Gastroesophageal sphincter (tissue), 4 donors: ENCODE results near the gene LRRC36. TPM values are rescaled to one million over a fixed set of nuclear protein-coding genes. Genes with fewer than 3 reads are reported as not detected.

Experiments
- ATAC-seq: fragments of 150-250 bp; one replicate; pipeline ENCODE4 v1.9.1; 2016; ENCODE audit warnings: mild to moderate bottlenecking, moderate library complexity
- H3K27ac ChIP-seq, 4 donors: fragments of 200-600 bp; sonication (generic) in 3 of 4; 1 replicate in 3 of 4; 2 replicates in 1 of 4; pipeline ENCODE4 v1.5.1; 2016 to 2019
- H3K27me3 ChIP-seq: fragments of 200-600 bp; sonication (generic); one replicate; pipeline ENCODE4 v1.5.1; 2019
- H3K36me3 ChIP-seq, 2 donors: fragments of 200-600 bp; sonication (generic); one replicate each; pipeline ENCODE4 v1.5.1; 2019; ENCODE audit warnings: control low read depth in 1 of 2
- H3K4me1 ChIP-seq, 3 donors: fragments of 200-600 bp; sonication (generic); 1 replicate in 2 of 3; 2 replicates in 1 of 3; pipeline ENCODE4 v1.5.1; 2016 to 2019; ENCODE audit warnings: control low read depth in 2 of 3
- H3K4me3 ChIP-seq, 2 donors: fragments of 200-600 bp; sonication (generic); one replicate each; pipeline ENCODE4 v1.5.1; 2019; ENCODE audit warnings: mild to moderate bottlenecking in 1 of 2, moderate library complexity in 1 of 2
- H3K9me3 ChIP-seq, 3 donors: fragments of 200-600 bp; sonication (generic); one replicate each; pipeline ENCODE4 v1.5.1; 2017 to 2019; ENCODE audit warnings: control low read depth in 2 of 3
- EP300 ChIP-seq: sonication (generic); formaldehyde crosslinking; IDR thresholded peaks from one replicate; pipeline ENCODE4 v1.6.1; 2017; ENCODE audit warnings: antibody characterized with exemption, mild to moderate bottlenecking
- POLR2A ChIP-seq, 2 donors: fragments of 450-650 bp; IDR thresholded peaks; one replicate each; pipeline ENCODE4 v1.6.1; 2017; ENCODE audit warnings: antibody characterized with exemption in 2 of 2, mild to moderate bottlenecking in 2 of 2, moderate library complexity in 1 of 2
- POLR2AphosphoS5 ChIP-seq: sonication (generic); formaldehyde crosslinking; IDR thresholded peaks from one replicate; pipeline ENCODE4 v1.6.1; 2017; ENCODE audit warnings: antibody characterized with exemption
- WGBS, 2 donors: methylation state at CpG; one replicate each; pipeline ENCODE4 v1.1.5; 2018; ENCODE audit warnings: low coverage in 1 of 2; 5-methylcytosine and 5-hydroxymethylcytosine counted together
- total RNA-seq, 4 donors: library from RNA; depleted of rRNA; stranded (reverse); fragments of >200 nt; gene quantifications; one replicate each; pipeline ENCODE4 v1.1.0, GENCODE V29; 2016
- TF ChIP-seq, protein P1 (sequence below), 4 experiments: fragments of 200-600 bp in 2 of 4; fragments of 450-650 bp in 2 of 4; sonication (generic) in 1 of 4; IDR thresholded peaks; one replicate each; pipeline ENCODE4 v1.5.1; 2017 to 2019; ENCODE audit warnings: antibody characterized with exemption in 4 of 4, mild to moderate bottlenecking in 2 of 4, moderate library complexity in 2 of 4

Gene LRRC36
- total RNA-seq, 4 donors from 2014 or later: 0.27 TPM; not detected in 3

DNA sequence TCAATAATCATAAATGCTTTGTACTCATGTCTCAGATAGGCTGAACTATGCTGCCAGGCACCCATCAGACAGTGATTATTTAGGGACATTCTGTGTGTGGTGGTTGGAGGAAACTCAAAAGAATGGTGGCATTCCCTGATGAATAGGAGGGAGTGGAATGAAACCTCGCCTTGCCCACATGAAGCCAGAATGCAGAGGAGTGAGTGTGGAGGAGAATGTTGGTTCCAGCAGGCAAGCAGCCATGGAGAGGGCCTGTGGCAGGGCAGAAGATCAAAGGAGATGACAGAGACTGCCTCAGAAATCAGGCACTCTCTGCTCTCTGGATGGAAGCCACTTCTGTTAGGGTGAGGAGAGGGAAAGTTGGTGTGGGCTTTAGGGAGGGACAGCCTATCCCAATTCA, 22.6 kb upstream of the LRRC36 start:
- H3K27me3 ChIP-seq: no peaks in the 10 kb centered on the region
- no peak for TF ChIP-seq POLR2AphosphoS5
- TF ChIP-seq POLR2A (IDR thresholded peaks at IDR 0.05): no peak
- TF ChIP-seq, protein P1, sequence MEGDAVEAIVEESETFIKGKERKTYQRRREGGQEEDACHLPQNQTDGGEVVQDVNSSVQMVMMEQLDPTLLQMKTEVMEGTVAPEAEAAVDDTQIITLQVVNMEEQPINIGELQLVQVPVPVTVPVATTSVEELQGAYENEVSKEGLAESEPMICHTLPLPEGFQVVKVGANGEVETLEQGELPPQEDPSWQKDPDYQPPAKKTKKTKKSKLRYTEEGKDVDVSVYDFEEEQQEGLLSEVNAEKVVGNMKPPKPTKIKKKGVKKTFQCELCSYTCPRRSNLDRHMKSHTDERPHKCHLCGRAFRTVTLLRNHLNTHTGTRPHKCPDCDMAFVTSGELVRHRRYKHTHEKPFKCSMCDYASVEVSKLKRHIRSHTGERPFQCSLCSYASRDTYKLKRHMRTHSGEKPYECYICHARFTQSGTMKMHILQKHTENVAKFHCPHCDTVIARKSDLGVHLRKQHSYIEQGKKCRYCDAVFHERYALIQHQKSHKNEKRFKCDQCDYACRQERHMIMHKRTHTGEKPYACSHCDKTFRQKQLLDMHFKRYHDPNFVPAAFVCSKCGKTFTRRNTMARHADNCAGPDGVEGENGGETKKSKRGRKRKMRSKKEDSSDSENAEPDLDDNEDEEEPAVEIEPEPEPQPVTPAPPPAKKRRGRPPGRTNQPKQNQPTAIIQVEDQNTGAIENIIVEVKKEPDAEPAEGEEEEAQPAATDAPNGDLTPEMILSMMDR (IDR thresholded peaks at IDR 0.05): no peak
- no peak for TF ChIP-seq EP300
- ATAC-seq: no peak

DNA sequence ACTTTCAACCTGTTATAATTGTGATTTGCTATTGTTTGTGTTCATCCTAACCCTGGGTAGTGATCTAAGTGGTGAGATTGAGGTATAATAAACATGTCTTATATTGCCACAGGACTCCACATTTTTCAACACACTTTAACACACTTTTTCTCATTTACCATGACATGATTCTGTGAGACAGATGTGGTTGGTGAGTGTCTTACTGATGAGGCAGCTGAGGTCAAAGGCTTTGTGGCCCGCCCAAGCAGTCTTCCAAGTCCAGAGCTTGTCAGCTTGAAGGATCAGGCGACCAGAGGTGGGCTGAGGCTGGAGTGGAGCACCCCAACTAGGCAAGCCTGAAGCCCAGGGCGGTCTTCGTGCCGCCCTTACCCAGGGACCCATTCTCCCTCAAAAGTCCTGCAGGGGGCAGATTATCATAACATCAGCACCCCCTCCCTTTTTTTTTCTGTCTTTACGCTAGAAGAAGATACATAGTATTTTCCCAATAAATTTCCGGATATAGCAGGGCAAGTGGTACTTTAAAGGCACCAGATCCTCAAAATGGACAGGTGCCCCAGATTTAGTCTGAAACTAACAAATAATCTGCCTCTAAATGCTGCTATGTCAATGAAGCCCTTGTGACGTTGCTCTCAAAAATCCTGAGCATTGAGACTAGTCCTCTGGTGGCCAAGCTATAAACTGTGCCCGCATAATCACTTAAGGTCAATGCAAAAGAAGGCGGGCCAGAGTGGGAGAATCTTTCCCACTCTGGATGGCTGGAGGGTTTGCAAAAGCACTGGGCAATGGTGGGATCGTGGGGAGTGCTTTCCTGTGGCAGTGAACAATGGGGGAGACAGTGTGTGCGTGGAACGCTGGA, 21.2 kb upstream of the LRRC36 start:
- TF ChIP-seq POLR2A (IDR thresholded peaks at IDR 0.05): no peak
- TF ChIP-seq, protein P1 (IDR thresholded peaks at IDR 0.05): no peak
- TF ChIP-seq EP300: no peak
- TF ChIP-seq POLR2AphosphoS5: no peak
- Histone ChIP-seq H3K27ac (no peak overlapping the region), H3K36me3 (no peaks in the 10 kb centered on the region), H3K4me1 (peaks cover 0 to 10% (median 0%) of the 10 kb centered on the region in 3 donors), H3K4me3 (no peak overlapping the region), H3K27me3 (no peaks in the 10 kb centered on the region), H3K9me3 (no peaks in the 10 kb centered on the region)
- ATAC-seq: no peak
- 85 to 91% methylated on average over 7 to 12 of the region's 13 CpGs for WGBS, 2 donors

More for the DNA sequence above, 22.6 kb upstream of the LRRC36 start:
- 67 to 100% methylated on average over 1 of the region's 1 CpG for WGBS, 2 donors
- Histone ChIP-seq H3K4me3 (no peak overlapping the region), H3K9me3 (no peaks in the 10 kb centered on the region), H3K27ac (no peak overlapping the region), H3K4me1 (peaks cover 0 to 10% (median 0%) of the 10 kb centered on the region in 3 donors), H3K36me3 (no peaks in the 10 kb centered on the region)

DNA sequence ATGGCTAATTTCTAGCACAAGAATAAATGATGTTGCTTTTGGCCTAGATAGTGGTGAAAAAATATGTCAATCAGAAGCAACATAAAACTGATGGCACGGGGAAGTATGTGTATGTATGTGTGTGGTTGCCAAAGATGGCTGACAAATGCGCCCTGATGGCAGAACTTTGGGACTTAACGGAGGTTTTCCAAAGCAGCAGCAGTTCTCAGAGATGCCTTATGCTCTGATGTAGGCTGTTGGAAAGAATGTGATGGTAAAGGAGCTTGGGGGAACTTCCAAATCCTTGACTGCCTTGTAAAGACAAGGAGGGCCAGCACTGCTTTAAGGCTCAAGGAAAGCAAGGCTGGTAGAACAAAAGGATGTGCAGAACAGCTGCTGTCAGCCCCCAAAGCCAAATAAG, 16.1 kb upstream of the LRRC36 start:
- 82 to 92% methylated on average over 3 of the region's 3 CpGs for WGBS, 2 donors
- no peak overlapping the region for H3K4me3 ChIP-seq
- no peak for ATAC-seq
- no peaks in the 10 kb centered on the region for H3K4me1 ChIP-seq
- H3K27ac ChIP-seq: no peak overlapping the region
- no peaks in the 10 kb centered on the region for H3K36me3 ChIP-seq
- TF ChIP-seq, protein P1 (IDR thresholded peaks at IDR 0.05): no peak
- TF ChIP-seq POLR2A (IDR thresholded peaks at IDR 0.05) (no peak), EP300 (no peak), POLR2AphosphoS5 (no peak)
- no peaks in the 10 kb centered on the region for H3K9me3 ChIP-seq
- peaks cover 7% of the 10 kb centered on the region for H3K27me3 ChIP-seq

DNA sequence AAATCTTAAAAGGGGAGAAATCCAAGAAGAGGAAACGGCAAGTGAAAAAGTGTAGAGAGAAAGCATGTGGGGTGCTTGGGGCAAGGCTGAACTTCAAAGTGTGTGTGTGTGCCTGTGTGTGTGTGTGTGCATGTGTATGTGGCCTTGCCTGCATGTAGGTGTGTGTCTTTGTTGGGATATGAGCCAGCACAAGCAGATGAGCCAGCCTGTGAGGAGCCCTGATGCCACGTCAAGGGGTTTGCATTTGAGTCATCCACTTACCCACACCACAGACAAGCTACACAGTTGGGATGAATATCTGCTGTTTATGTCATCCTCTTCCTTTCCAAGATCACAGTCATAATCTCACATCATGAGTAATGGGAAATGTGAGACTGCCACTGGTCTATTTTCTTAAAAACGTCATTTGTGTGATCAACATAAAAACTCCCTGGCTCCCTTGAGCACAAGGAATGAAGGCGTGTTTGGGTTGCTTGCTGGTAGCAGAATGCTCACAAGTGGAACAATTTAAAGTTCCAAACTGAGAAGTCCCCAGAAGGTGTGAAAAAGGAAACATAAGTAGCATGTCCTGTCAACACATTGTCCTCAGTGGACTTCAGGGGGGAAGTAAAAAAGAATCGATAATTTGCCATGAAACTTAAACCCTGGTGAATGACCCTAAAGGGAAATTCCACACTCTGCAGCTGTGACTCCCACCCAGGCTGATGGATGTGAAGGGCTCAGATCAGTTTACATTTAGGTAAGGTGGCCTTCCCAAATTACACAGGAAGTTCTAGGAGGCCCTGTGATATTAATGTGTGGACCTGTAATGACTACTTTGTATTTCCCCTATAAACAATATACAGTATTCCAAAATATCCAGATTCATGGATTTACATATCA, 14.8 kb upstream of the LRRC36 start:
- Histone ChIP-seq H3K4me3 (no peak overlapping the region), H3K27ac (peak overlapping the region in 3 of 4 donors; percentile 24 to 68 (median 63)), H3K27me3 (peaks cover 17% of the 10 kb centered on the region), H3K4me1 (no peaks in the 10 kb centered on the region), H3K36me3 (no peaks in the 10 kb centered on the region), H3K9me3 (no peaks in the 10 kb centered on the region)
- peak; percentile 92 for ATAC-seq
- 8 to 49% methylated on average over 2 to 3 of the region's 5 CpGs for whole genome bisulfite sequencing, 2 donors
- TF ChIP-seq EP300 (no peak), POLR2AphosphoS5 (no peak), POLR2A (IDR thresholded peaks at IDR 0.05) (no peak)
- TF ChIP-seq, protein P1 (IDR thresholded peaks at IDR 0.05): no peak
